Karpas-422 (cell line): ENCODE data around the gene COLQ. TPM values are rescaled to one million over a fixed set of nuclear protein-coding genes. Genes with fewer than 3 reads are reported as not detected.
"Not testable (repeated sequence)": the region's sequence is repeated elsewhere in the genome, so short reads cannot be mapped to it uniquely, and the experiment has no call there.

Experiments used
- DNase-seq: peaks from one replicate; pipeline ENCODE4 v3.0.0-alpha.2; 2015
- H2AFZ ChIP-seq: fragments of 200-600 bp; sonication (generic); 2 replicates; pipeline ENCODE4 v1.6.1; 2014; ENCODE audit warnings: antibody characterized with exemption, low read length, mixed read lengths
- H3K27ac ChIP-seq: fragments of 200-600 bp; sonication (generic); 2 replicates; pipeline ENCODE4 v1.5.1; 2014; ENCODE audit warnings: mild to moderate bottlenecking, low read length, moderate library complexity
- H3K27me3 ChIP-seq: fragments of 200-600 bp; sonication (generic); 2 replicates; pipeline ENCODE4 v1.6.1; 2014; ENCODE audit warnings: low read length, mixed read lengths
- H3K36me3 ChIP-seq: fragments of 200-600 bp; sonication (generic); 2 replicates; pipeline ENCODE4 v1.6.1; 2014; ENCODE audit warnings: low read length, mixed read lengths; ENCODE audit not compliant: insufficient read depth
- H3K4me1 ChIP-seq: fragments of 200-600 bp; sonication (generic); 2 replicates; pipeline ENCODE4 v1.6.1; 2014; ENCODE audit warnings: mild to moderate bottlenecking, low read length, mixed read lengths
- H3K4me2 ChIP-seq: fragments of 200-600 bp; sonication (generic); 2 replicates; pipeline ENCODE4 v1.6.1; 2014; ENCODE audit warnings: low read length, low read depth, mild to moderate bottlenecking; ENCODE audit not compliant: poor library complexity, severe bottlenecking
- H3K4me3 ChIP-seq: fragments of 200-600 bp; sonication (generic); 2 replicates; pipeline ENCODE4 v1.5.1; 2014; ENCODE audit warnings: mild to moderate bottlenecking, antibody characterized with exemption, low read length, mixed read lengths
- H3K79me2 ChIP-seq: fragments of 200-600 bp; sonication (generic); 2 replicates; pipeline ENCODE4 v1.6.1; 2014; ENCODE audit warnings: mild to moderate bottlenecking, low read length, mixed read lengths
- H3K9ac ChIP-seq: fragments of 200-600 bp; sonication (generic); 2 replicates; pipeline ENCODE4 v1.6.0; 2014; ENCODE audit warnings: low read length
- H3K9me2 ChIP-seq: fragments of 200-600 bp; sonication (generic), shearing (Covaris generic); replicated peaks from 2 replicates; pipeline ENCODE4 v1.6.0; 2014; ENCODE audit warnings: mild to moderate bottlenecking, low read length, moderate library complexity; ENCODE audit not compliant: insufficient read depth
- H3K9me3 ChIP-seq: fragments of 300-700, 200-600 bp; sonication (generic); 2 replicates; pipeline ENCODE4 v1.6.1; 2014; ENCODE audit warnings: low read length, mixed read lengths
- H4K20me1 ChIP-seq: fragments of 200-600 bp; sonication (generic); 2 replicates; pipeline ENCODE4 v1.6.1; 2014; ENCODE audit warnings: mild to moderate bottlenecking, antibody characterized with exemption, low read length, low read depth; ENCODE audit not compliant: insufficient read depth
- total RNA-seq: library from RNA; depleted of rRNA; stranded (reverse); fragments of >200 nt; shearing (Covaris generic); gene quantifications from 2 replicates; pipeline ENCODE4 v1.2.3, GENCODE V29; 2014; ENCODE audit warnings: low replicate concordance

COLQ gene
- total RNA-seq, 1 experiment from 2014 or later = 2.6 TPM

- H3K9ac ChIP-seq = no peak overlapping the region
- H3K79me2 ChIP-seq = no peaks in the 10 kb centered on the region
- no peak overlapping the region for H2AFZ ChIP-seq
- no peaks in the 10 kb centered on the region for H3K36me3 ChIP-seq
- H3K4me1 ChIP-seq = no peaks in the 10 kb centered on the region
- DNase-seq = no peak
- no peak overlapping the region for H3K4me3 ChIP-seq
- H3K27ac ChIP-seq = no peak overlapping the region
- H3K27me3 ChIP-seq = no peaks in the 10 kb centered on the region
- H4K20me1 ChIP-seq = no peaks in the 10 kb centered on the region
- H3K9me3 ChIP-seq = no peaks in the 10 kb centered on the region
- H3K9me2 ChIP-seq = no peaks in the 10 kb centered on the region
- H3K4me2 ChIP-seq = no peak overlapping the region
Measured at GRCh38 chr3:15493436-15493835, 28.1 kb downstream of the COLQ start.

DNA sequence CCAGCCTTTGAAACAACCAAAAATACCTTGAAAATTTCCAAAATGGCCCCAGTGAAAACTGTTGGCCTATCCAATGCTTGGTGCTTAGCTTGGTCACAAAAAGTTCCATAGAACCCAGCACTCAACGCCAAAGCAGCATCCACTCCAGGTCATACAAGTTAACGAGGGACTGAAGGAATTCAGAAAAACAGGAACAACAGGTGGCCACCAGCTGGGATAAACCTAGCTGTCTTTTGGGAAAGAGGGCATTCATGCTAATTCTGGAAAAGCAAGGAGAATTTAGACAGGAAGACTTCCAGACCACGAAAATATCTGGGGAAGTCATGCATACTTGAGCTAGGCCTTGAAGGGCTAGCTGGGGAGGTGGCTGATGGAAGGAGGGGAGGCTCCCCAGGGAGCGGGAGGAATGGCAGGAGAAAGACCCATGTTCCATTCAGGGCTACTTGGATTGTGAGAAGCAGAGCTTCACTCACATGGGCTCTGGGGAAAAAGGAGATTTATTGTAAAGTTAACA is 28.6 kb downstream of the COLQ start:
- H3K4me3 ChIP-seq = no peak overlapping the region
- H3K4me1 ChIP-seq = no peaks in the 10 kb centered on the region
- no peak overlapping the region for H3K27ac ChIP-seq
- no peaks in the 10 kb centered on the region for H3K9me3 ChIP-seq
- no peak overlapping the region for H3K9ac ChIP-seq
- no peaks in the 10 kb centered on the region for H4K20me1 ChIP-seq
- no peaks in the 10 kb centered on the region for H3K79me2 ChIP-seq
- H3K4me2 ChIP-seq = no peak overlapping the region
- peak; percentile 30 for DNase-seq
- no peaks in the 10 kb centered on the region for H3K36me3 ChIP-seq
- H3K9me2 ChIP-seq = no peaks in the 10 kb centered on the region
- no peak overlapping the region for H2AFZ ChIP-seq
- no peaks in the 10 kb centered on the region for H3K27me3 ChIP-seq

- no peak overlapping the region for H2AFZ ChIP-seq
- H3K9ac ChIP-seq = no peak overlapping the region
- no peaks in the 10 kb centered on the region for H3K9me2 ChIP-seq
- DNase-seq = no peak
- H3K9me3 ChIP-seq = no peaks in the 10 kb centered on the region
- no peak overlapping the region for H3K27ac ChIP-seq
- no peak overlapping the region for H3K4me2 ChIP-seq
- H3K27me3 ChIP-seq = no peaks in the 10 kb centered on the region
- no peaks in the 10 kb centered on the region for H3K79me2 ChIP-seq
- no peaks in the 10 kb centered on the region for H4K20me1 ChIP-seq
- no peaks in the 10 kb centered on the region for H3K4me1 ChIP-seq
- H3K36me3 ChIP-seq = no peaks in the 10 kb centered on the region
- no peak overlapping the region for H3K4me3 ChIP-seq
Measured at GRCh38 chr3:15491143-15491542, 30.4 kb downstream of the COLQ start.

- Histone ChIP-seq H3K27ac (no peak overlapping the region), H3K79me2 (no peaks in the 10 kb centered on the region), H3K4me2 (no peak overlapping the region), H3K4me1 (no peaks in the 10 kb centered on the region), H3K4me3 (no peak overlapping the region), H3K9ac (no peak overlapping the region), H3K9me3 (no peaks in the 10 kb centered on the region), H3K9me2 (no peaks in the 10 kb centered on the region), H2AFZ (no peak overlapping the region), H3K27me3 (no peaks in the 10 kb centered on the region), H4K20me1 (no peaks in the 10 kb centered on the region), H3K36me3 (no peaks in the 10 kb centered on the region)
- no peak for DNase-seq
Measured at GRCh38 chr3:15490158-15490557, 31.3 kb downstream of the COLQ start.

GRCh38 chr3:15488002-15488401 is 33.5 kb downstream of the COLQ start:
- Histone ChIP-seq H3K9ac (no peak overlapping the region), H3K4me2 (no peak overlapping the region), H3K9me3 (no peaks in the 10 kb centered on the region), H3K79me2 (no peaks in the 10 kb centered on the region), H3K36me3 (no peaks in the 10 kb centered on the region), H4K20me1 (no peaks in the 10 kb centered on the region), H2AFZ (no peak overlapping the region), H3K27ac (no peak overlapping the region), H3K27me3 (no peaks in the 10 kb centered on the region), H3K4me3 (no peak overlapping the region), H3K4me1 (no peaks in the 10 kb centered on the region), H3K9me2 (no peaks in the 10 kb centered on the region)
- no peak for DNase-seq

DNA sequence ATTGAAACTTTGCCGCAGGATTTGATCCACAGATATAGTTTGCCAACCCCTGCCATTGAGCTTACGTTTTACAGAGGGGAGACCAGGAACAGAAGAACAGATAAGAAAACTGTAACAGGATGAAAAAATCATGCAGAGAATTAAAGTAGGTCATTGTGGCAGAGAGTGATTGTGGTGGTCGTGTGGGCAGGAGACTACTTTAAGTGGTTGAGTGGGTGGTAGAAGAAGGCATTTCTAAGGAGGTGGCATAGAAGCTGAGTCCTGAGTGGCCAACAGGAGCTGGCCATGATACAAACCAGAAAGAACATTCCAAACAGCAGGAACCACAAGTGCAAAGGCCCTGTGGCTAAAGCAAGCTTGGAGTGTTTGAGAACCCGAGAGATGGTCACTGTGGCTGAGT is 34.5 kb downstream of the COLQ start:
- H3K4me2 ChIP-seq = no peak overlapping the region
- H2AFZ ChIP-seq = no peak overlapping the region
- no peaks in the 10 kb centered on the region for H3K9me2 ChIP-seq
- no peaks in the 10 kb centered on the region for H3K36me3 ChIP-seq
- no peaks in the 10 kb centered on the region for H3K4me1 ChIP-seq
- no peak overlapping the region for H3K9ac ChIP-seq
- no peaks in the 10 kb centered on the region for H3K79me2 ChIP-seq
- no peaks in the 10 kb centered on the region for H3K27me3 ChIP-seq
- peak; percentile 2 for DNase-seq
- H3K4me3 ChIP-seq = no peak overlapping the region
- H4K20me1 ChIP-seq = no peaks in the 10 kb centered on the region
- no peaks in the 10 kb centered on the region for H3K9me3 ChIP-seq
- H3K27ac ChIP-seq = no peak overlapping the region

DNA sequence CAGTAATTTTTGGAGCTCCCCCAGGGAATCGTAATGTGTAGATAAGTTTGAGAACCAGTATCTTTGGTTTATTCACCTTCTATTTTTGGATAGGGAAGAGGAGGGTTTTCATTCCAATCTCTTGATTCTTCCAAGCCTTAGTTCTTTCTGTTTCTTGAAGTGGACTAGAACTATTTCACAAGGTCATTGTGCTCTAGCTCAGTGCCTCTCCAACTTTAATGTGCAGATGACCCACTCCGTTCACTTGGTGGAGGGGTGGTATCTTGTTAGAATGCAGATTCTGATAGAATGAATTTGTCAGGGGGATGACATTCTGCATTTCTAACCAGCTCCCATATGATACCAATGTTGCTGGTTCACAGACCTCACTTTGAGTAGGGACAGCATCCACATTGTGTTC is 35.5 kb downstream of the COLQ start:
- Histone ChIP-seq H4K20me1 (no peaks in the 10 kb centered on the region), H3K27ac (no peak overlapping the region), H2AFZ (no peak overlapping the region), H3K36me3 (no peaks in the 10 kb centered on the region), H3K9me3 (no peaks in the 10 kb centered on the region), H3K27me3 (no peaks in the 10 kb centered on the region), H3K9me2 (no peaks in the 10 kb centered on the region), H3K9ac (no peak overlapping the region), H3K4me1 (no peaks in the 10 kb centered on the region), H3K79me2 (no peaks in the 10 kb centered on the region), H3K4me2 (no peak overlapping the region), H3K4me3 (no peak overlapping the region)
- DNase-seq = no peak

GRCh38 chr3:15484551-15484950 is 37.0 kb downstream of the COLQ start:
- H3K9me2 ChIP-seq, H2AFZ ChIP-seq, H3K4me1 ChIP-seq, H3K9ac ChIP-seq, H3K4me2 ChIP-seq, H3K79me2 ChIP-seq, H3K27me3 ChIP-seq, DNase-seq, H4K20me1 ChIP-seq, H3K4me3 ChIP-seq, H3K9me3 ChIP-seq, H3K27ac ChIP-seq, H3K36me3 ChIP-seq: not testable (repeated sequence)
